Measurements from ENCODE around the gene SLC23A1.
"Not testable (repeated sequence)": the region's sequence is repeated elsewhere in the genome, so short reads cannot be mapped to it uniquely, and the experiment has no call there.

SLC23A1 gene

DNA sequence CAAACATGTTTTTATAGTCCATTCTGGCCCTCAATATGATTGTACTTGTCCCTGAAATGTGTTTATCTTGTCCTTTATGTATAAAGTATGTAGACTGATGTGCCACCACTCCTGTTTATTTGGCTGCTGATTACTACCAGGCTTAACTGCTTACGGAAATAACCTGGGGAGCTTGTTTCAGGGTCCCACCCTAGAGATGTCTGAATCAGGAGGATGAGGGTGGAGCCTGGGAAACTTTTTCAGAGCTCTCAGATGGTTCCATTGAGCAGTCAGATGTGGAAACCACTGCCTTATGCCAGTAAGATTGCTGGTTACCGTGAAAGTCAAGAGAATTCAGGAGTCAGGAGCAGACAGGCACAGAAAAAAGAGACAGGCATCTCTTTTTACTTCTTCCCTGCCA, 19.2 kb downstream of the SLC23A1 start:
- no peak for DNase-seq

- no peak for DNase-seq
Measured at GRCh38 chr5:139361835-139362429, 21.2 kb downstream of the SLC23A1 start.

GRCh38 chr5:139360384-139360783, 22.7 kb downstream of the SLC23A1 start:
- DNase-seq = no peak

DNA sequence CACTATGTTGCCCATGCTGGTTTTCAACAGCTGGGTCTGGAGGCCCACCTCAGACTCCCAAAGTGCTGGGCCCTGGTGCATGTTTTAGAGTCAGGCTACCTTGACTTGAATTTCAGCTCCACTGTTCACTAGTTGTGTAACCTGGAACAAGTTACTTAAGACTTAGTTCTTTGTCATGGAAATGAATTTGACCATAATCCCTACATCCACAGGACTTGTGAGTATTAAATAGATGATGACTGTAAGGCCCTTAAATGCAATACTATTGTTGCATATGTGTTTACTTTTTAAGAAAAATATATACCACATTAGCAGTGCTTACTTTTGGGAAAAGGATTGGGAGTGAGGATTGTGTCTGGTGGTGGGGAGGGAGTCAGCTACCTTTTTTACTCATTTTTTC, 25.0 kb downstream of the SLC23A1 start:
- DNase-seq = no peak

DNA sequence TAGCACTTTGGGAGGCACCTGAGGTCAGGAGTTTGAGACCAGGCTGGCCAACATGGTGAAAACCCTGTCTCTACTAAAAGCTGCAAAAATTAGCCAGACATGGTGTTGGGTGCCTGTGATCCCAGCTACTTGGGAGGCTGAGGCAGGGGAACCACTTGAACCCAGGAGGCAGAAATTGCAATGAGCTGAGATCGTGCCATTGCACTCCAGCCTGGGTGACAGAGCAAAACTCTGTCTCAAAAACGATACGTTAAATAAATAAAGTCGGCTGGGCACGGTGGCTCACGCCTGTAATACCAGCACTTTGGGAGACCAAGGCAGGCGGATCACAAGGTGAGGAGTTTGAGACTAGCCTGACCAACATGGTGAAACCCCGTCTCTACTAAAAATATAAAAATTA, 27.2 kb downstream of the SLC23A1 start:
- DNase-seq = not testable (repeated sequence)

- no peak for DNase-seq
Measured at GRCh38 chr5:139354186-139354585, 28.9 kb downstream of the SLC23A1 start.

GRCh38 chr5:139347863-139348262, 35.2 kb downstream of the SLC23A1 start:
- not testable (repeated sequence) for DNase-seq

DNA sequence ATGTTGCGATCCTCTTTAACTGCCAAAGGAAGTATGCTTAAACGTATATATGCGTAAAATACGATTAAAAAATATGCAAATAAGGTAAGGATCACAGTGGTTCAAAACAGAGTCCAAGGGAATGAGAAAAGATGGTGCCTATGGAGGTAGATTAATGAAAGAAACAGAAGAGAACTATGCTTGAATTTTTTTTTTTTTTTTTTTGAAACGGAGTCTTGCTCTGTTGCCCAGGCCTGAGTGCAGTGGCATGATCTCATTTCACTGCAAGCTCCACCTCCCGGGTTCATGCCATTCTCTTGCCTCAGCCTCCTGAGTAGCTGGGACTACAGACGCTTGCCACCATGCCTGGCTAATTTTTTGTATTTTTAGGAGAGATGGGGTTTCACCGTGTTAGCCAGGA, 37.7 kb downstream of the SLC23A1 start:
- DNase-seq = not testable (repeated sequence)

DNA sequence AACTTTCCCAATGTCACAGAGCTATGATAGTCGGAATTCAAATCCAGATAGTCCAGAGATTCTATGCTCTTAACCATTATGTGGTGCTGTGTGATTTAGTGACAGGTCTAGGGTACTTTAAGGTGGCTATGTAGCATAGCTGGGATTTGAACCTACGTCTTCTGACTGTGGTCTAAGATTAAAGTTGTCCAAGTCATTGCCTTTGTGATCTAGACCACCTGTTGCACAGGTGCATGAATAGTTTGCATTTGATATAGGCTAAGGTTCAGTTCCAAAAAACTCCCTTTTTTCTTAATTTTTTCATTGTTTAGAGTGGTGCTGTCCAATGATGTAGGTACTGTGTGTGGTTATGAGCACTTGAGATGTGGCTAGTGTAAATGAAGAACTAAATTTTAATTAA, 38.9 kb downstream of the SLC23A1 start:
- no peak for DNase-seq

- DNase-seq = no peak
Measured at GRCh38 chr5:139343476-139343875, 39.6 kb downstream of the SLC23A1 start.

GRCh38 chr5:139342423-139342723, 40.7 kb downstream of the SLC23A1 start:
- DNase-seq = no peak

GRCh38 chr5:139341689-139342422, 41.2 kb downstream of the SLC23A1 start, which contains the start of gene PAIP2:
Gene PAIP2, plus strand, starts transcription at chr5:139341854. Its CDS starts 21,931 bp downstream, at chr5:139363785.
- DNase-seq = peak; percentile 96

DNA sequence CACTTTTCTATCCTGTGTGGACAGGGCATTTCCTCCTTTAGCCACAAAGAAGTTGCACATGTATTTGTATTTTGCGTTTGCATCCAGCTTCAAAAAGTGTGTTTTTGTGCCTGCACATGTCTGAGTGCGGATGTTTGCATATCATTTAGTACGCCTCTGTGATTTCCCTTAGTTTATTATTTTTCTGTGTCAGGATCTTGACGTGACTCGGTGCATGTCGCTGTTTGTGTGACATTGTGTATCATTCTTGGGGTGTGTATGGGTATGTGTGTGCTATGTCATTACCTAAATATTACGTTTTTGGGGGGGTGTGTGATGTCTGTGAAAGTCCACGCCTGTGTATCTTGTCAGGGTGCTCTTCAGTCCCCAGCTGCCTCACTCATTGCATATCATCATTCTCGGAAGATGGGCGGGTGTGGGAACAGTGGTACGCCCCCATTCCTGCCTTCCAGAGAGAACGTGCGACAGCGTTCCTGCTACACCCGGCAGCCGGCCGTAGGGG, 41.9 kb downstream of the SLC23A1 start:
- no peak for DNase-seq

DNA sequence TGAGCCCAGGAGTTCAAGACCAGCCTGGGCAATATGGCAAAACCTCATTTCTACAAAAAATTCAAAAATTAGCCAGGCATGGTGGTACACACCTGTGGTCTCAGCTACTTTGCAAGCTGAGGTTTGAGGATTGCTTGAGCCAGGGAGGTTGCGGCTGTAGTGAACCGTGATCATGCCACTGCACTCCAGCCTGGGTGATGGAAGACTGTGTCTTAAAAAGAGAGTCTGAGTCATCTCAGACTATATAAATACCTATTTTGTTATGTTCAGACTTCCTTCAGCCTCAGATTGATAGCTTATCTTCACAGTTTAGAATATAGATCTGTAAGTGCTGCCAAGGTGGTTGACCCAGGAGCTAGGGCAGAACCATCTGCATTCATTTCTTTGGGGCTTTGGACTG, 43.0 kb downstream of the SLC23A1 start:
- no peak for DNase-seq

GRCh38 chr5:139335811-139336210, 47.3 kb downstream of the SLC23A1 start:
- no peak for DNase-seq
